Measurements from ENCODE around the gene CDCP2. TPM values are rescaled to one million over a fixed set of nuclear protein-coding genes. Genes with fewer than 3 reads are reported as not detected.

CDCP2 gene
- total and polyA plus RNA-seq, 2 of the 8 experiments (the other 6 are each of a cell fraction or from before 2014, with no cell fraction given), result not detected

DNA sequence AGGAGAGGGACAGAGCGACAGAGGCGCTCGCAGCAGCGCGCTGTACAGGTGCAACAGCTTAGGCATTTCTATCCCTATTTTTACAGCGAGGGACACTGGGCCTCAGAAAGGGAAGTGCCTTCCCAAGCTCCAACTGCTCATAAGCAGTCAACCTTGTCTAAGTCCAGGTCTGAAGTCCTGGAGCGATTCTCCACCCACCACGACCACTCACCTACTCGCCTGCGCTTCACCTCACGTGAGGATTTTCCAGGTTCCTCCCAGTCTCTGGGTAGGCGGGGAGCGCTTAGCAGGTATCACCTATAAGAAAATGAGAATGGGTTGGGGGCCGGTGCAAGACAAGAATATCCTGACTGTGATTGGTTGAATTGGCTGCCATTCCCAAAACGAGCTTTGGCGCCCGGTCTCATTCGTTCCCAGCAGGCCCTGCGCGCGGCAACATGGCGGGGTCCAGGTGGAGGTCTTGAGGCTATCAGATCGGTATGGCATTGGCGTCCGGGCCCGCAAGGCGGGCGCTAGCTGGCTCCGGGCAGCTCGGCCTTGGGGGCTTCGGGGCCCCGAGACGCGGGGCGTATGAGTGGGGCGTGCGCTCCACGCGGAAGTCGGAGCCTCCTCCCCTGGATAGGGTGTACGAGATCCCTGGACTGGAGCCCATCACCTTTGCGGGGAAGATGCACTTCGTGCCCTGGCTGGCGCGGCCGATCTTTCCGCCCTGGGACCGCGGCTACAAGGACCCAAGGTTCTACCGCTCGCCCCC lies 47.1 kb upstream of the CDCP2 start, which contains the start of the genes CYB5RL and MRPL37 (continued):
- TF ChIP-seq CBX8 (IDR thresholded peaks at IDR 0.05; ENCODE audit: borderline replicate concordance, low read depth, low read length) (no peak), TAF1 (IDR thresholded peaks at IDR 0.05; ENCODE audit: low read depth, low read length) (peak; percentile 97), BCL11A (IDR thresholded peaks at IDR 0.05; ENCODE audit: low read depth in 2 of 2, low read length in 2 of 2) (no peak), SUZ12 (IDR thresholded peaks at IDR 0.05; ENCODE audit: low read length) (no peak), HDAC6 (IDR thresholded peaks at IDR 0.05; ENCODE audit: low read depth, low read length) (no peak), TEAD4 (IDR thresholded peaks at IDR 0.05; ENCODE audit: low read depth, low read length) (no peak), MAFK (IDR thresholded peaks at IDR 0.05; ENCODE audit: low read depth, low read length) (no peak), SIRT6 (IDR thresholded peaks at IDR 0.05; ENCODE audit: low read length) (no peak), SP2 (IDR thresholded peaks at IDR 0.05; ENCODE audit: low read length) (peak; percentile 78), KDM1A (IDR thresholded peaks at IDR 0.05; ENCODE audit: borderline replicate concordance, low read length) (no peak), ATF2 (IDR thresholded peaks at IDR 0.05; ENCODE audit: low read length) (no peak), CHD2 (IDR thresholded peaks at IDR 0.05; ENCODE audit: low read length) (peak; percentile 85), RXRA (IDR thresholded peaks at IDR 0.05; ENCODE audit: insufficient read depth, low read depth, low read length) (no peak), EP300 (IDR thresholded peaks at IDR 0.05; ENCODE audit: borderline replicate concordance in 1 of 2, low read depth in 2 of 2, low read length in 2 of 2) (no peak), SP1 (IDR thresholded peaks at IDR 0.05; ENCODE audit: low read depth, low read length) (peak; percentile 97), POLR2A (IDR thresholded peaks at IDR 0.05; ENCODE audit: control extremely low read depth in 1 of 2, low read depth in 2 of 2, low read length in 2 of 2) (peak; percentile 78 to 98), TAF7 (optimal IDR thresholded peaks at IDR 0.05; ENCODE audit: borderline replicate concordance, low read depth, low read length) (peak; percentile 59), RAD21 (IDR thresholded peaks at IDR 0.05 in 1 of 2, conservative IDR thresholded peaks at IDR 0.05 in 1 of 2; ENCODE audit: low read depth in 2 of 2, low read length in 2 of 2) (no peak), YY1 (IDR thresholded peaks at IDR 0.05; ENCODE audit: low read depth, low read length) (peak; percentile 93), POLR2AphosphoS5 (IDR thresholded peaks at IDR 0.05; ENCODE audit: low read depth, low read length) (peak; percentile 85), SIN3A (conservative IDR thresholded peaks at IDR 0.05 in 1 of 2, IDR thresholded peaks at IDR 0.05 in 1 of 2; ENCODE audit: low read depth in 1 of 2, low read length in 2 of 2) (peak in 1 of 2 experiments; percentile 44; a peak in 1 of 4 replicates), SRF (IDR thresholded peaks at IDR 0.05; ENCODE audit: low read depth, low read length) (no peak), PHF8 (conservative IDR thresholded peaks at IDR 0.05; ENCODE audit: low read depth, low read length) (peak; percentile 98), BRCA1 (IDR thresholded peaks at IDR 0.05; ENCODE audit: low read depth, low read length) (no peak)

All from H1 (cell line).